Transverse colon (tissue), 4 donors: ENCODE data around the gene EWSR1.
A peak's percentile ranks its signal among the peaks of the same experiment; 100 is the strongest.

ENCODE experiments used
- EP300 ChIP-seq: sonication (generic); formaldehyde crosslinking; IDR thresholded peaks from one replicate; pipeline ENCODE4 v1.6.1; 2017; ENCODE audit warnings: antibody characterized with exemption, low read depth
- POLR2A ChIP-seq: fragments of 450-650 bp; IDR thresholded peaks from one replicate; pipeline ENCODE4 v1.6.1; 2016; ENCODE audit warnings: antibody characterized with exemption, mild to moderate bottlenecking, moderate library complexity
- POLR2AphosphoS5 ChIP-seq, 3 donors: sonication (generic); formaldehyde crosslinking; IDR thresholded peaks; one replicate each; pipeline ENCODE4 v1.6.1; 2016; ENCODE audit warnings: antibody characterized with exemption in 3 of 3
- TF ChIP-seq, protein P1 (sequence below), 5 experiments: fragments of 200-600 bp in 3 of 5; fragments of 450-650 bp in 2 of 5; sonication (generic) in 3 of 5; IDR thresholded peaks; 1 replicate in 2 of 5; 2 replicates in 3 of 5; pipeline ENCODE4 v1.5.1; 2016 to 2017; ENCODE audit warnings: antibody characterized with exemption in 5 of 5, inconsistent platforms in 3 of 5, mild to moderate bottlenecking in 2 of 5, moderate library complexity in 1 of 5

DNA sequence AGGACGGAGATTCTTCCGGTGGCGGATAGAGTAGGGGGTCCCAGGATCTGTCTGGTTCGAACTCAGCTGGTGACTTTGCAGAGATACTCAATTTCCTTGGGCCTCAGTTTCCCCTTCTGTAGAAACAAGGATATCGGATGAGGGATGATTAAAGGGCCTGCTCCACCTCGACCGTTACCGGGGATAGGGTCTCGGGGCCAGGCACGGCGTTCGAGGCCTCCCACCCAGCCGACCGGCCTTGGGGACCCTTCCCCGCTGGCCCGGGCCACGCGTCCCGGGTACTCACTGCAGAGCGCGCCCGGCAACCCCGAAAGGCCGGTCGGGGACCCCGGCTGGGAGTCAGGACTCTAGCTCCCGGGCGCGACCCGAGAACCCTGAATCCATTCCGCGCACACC, 608 bp upstream of the EWSR1 start:
- TF ChIP-seq, protein P1, sequence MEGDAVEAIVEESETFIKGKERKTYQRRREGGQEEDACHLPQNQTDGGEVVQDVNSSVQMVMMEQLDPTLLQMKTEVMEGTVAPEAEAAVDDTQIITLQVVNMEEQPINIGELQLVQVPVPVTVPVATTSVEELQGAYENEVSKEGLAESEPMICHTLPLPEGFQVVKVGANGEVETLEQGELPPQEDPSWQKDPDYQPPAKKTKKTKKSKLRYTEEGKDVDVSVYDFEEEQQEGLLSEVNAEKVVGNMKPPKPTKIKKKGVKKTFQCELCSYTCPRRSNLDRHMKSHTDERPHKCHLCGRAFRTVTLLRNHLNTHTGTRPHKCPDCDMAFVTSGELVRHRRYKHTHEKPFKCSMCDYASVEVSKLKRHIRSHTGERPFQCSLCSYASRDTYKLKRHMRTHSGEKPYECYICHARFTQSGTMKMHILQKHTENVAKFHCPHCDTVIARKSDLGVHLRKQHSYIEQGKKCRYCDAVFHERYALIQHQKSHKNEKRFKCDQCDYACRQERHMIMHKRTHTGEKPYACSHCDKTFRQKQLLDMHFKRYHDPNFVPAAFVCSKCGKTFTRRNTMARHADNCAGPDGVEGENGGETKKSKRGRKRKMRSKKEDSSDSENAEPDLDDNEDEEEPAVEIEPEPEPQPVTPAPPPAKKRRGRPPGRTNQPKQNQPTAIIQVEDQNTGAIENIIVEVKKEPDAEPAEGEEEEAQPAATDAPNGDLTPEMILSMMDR (IDR thresholded peaks at IDR 0.05): peak in 1 of 5 experiments; percentile 13
- TF ChIP-seq POLR2A (no peak), POLR2AphosphoS5 (IDR thresholded peaks at IDR 0.05) (no peak), EP300 (no peak)
